ENCODE results near the gene PRSS21.

Gene PRSS21

GRCh38 chr16:2799205-2799858 lies 17.7 kb upstream of the PRSS21 start:
- POLR2A ChIA-PET = no interaction called here
- TF ChIP-seq, protein P1, sequence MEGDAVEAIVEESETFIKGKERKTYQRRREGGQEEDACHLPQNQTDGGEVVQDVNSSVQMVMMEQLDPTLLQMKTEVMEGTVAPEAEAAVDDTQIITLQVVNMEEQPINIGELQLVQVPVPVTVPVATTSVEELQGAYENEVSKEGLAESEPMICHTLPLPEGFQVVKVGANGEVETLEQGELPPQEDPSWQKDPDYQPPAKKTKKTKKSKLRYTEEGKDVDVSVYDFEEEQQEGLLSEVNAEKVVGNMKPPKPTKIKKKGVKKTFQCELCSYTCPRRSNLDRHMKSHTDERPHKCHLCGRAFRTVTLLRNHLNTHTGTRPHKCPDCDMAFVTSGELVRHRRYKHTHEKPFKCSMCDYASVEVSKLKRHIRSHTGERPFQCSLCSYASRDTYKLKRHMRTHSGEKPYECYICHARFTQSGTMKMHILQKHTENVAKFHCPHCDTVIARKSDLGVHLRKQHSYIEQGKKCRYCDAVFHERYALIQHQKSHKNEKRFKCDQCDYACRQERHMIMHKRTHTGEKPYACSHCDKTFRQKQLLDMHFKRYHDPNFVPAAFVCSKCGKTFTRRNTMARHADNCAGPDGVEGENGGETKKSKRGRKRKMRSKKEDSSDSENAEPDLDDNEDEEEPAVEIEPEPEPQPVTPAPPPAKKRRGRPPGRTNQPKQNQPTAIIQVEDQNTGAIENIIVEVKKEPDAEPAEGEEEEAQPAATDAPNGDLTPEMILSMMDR (IDR thresholded peaks at IDR 0.05; ENCODE audit: control extremely low read depth, extremely low read depth, low read depth, missing control alignments) = no peak
- CTCF ChIA-PET = no interaction called here
- no peak for DNase-seq (ENCODE audit: extremely low spot score)

DNA sequence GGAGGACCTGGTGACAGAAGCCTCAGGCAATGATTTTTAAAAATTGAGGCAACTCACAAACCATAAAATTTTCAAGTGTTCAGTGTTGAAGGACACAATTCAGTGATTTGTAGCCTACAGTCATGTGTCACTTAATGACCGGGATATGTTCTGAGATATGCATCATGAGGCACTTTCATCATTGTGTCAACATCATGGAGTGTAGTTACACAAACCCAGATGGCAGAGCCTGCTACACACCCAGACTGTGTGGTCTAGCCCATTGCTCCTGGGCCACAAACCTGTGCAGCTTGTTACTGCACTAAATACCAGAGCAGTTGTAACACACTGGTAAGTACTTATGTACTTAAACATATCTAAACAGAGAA lies 17.2 kb upstream of the PRSS21 start:
- POLR2A ChIA-PET = no interaction called here
- TF ChIP-seq, protein P1 (IDR thresholded peaks at IDR 0.05; ENCODE audit: control extremely low read depth, extremely low read depth, low read depth, missing control alignments) = no peak
- CTCF ChIA-PET = no interaction called here
- DNase-seq (ENCODE audit: extremely low spot score) = no peak

- no peak for DNase-seq (ENCODE audit: extremely low spot score)
- ChIA-PET CTCF (no interaction called here), POLR2A (no interaction called here)
- TF ChIP-seq, protein P1 (IDR thresholded peaks at IDR 0.05; ENCODE audit: control extremely low read depth, extremely low read depth, low read depth, missing control alignments) = no peak
Observed at GRCh38 chr16:2803545-2804195, 13.4 kb upstream of the PRSS21 start.

DNA sequence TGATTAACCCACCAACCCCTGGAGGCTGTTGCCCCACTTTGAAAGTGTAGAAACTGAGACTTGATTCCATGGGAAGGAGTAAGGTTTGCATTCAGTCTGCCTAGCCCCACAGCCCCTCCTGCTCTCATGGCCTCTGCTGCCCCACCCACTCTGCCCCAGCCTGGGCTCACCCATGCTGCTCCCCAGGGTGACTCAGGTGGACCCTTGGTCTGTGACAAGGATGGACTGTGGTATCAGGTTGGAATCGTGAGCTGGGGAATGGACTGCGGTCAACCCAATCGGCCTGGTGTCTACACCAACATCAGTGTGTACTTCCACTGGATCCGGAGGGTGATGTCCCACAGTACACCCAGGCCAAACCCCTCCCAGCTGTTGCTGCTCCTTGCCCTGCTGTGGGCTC lies 12.3 kb upstream of the PRSS21 start:
- CTCF ChIA-PET = no interaction called here
- no peak for DNase-seq (ENCODE audit: extremely low spot score)
- TF ChIP-seq, protein P1 (IDR thresholded peaks at IDR 0.05; ENCODE audit: control extremely low read depth, extremely low read depth, low read depth, missing control alignments) = no peak
- POLR2A ChIA-PET = no interaction called here

DNA sequence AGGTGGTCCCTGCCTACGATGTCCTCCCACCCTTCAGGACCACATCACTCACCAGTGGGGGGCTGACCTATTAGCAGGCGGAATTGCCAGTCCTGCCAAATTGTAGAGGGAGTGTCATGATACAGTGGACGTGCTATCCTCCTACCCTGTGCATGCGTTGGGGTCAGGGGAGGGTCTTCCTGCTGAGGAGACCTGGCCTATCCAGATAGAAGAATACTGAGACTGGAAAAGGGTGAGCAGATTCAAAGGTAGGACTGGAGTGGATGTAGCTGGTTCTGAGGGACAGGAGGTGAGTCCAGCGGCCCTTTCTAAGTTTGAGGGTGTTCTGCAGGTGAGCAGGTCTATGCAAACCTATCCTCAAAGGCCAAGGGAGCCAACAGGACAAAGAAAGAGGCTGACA lies 10.8 kb upstream of the PRSS21 start:
- CTCF ChIA-PET = interaction anchor here (1.6 kb wide), 1 partner anchor 24 kb away, joined by 5 read pairs; the partner anchor contains the start of gene ZG16B
- DNase-seq (ENCODE audit: extremely low spot score) = no peak
- TF ChIP-seq, protein P1 (IDR thresholded peaks at IDR 0.05; ENCODE audit: control extremely low read depth, extremely low read depth, low read depth, missing control alignments) = no peak
- POLR2A ChIA-PET = no interaction called here

GRCh38 chr16:2808181-2808580 lies 8.9 kb upstream of the PRSS21 start:
- TF ChIP-seq, protein P1 (IDR thresholded peaks at IDR 0.05; ENCODE audit: control extremely low read depth, extremely low read depth, low read depth, missing control alignments) = no peak

More at GRCh38 chr16:2808181-2808580, 8.9 kb upstream of the PRSS21 start:
- ChIA-PET POLR2A (no interaction called here), CTCF (interaction anchor here (1.2 to 1.6 kb wide), 2 partner anchors 17 to 22 kb away, joined by 3 to 5 read pairs; partner anchors contain the start of gene ZG16B)
- no peak for DNase-seq (ENCODE audit: extremely low spot score)

All from GM10248 (cell line).